HL-60/S4 treated with phorbol 12-myristate 13-acetate at 8.2 ng/mL for 4 days and 3 days (cell line): ENCODE results near the gene JAG2.

Experiments used
- in situ Hi-C: fragments of 300-500 bp; cut with MboI; formaldehyde crosslinking; loops from 2 replicates; pipeline ENCODE4 v1.15.0; 2022; ENCODE audit warnings: low sequenced_read_pairs

The JAG2 gene

DNA sequence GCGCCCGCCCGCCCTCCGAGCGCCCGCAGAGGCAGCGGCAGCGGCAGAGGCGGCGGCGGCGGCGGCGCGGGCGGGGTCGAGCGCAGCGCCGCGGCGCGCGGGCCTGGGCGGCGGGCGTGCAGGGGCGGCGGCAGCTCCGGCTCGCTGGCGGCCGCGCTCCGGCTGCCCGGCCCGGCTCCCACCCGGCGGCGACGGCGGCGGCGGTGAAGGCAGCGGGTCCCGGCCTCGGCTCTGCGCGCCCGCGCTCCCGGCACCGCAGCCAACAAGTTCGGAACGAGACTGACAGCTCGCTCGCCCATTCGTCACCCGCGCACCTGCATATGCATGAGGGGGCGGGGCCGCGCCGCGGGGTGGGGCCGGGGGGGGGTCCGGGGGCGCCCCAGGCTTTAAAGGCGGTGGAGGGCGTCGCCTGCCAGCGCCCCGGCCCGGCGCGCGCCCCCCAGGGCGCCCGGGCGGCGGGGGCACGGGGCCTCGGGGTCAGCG is at the start of gene JAG2:
TSS of gene JAG2 (minus strand) at position 281 of the 483 bp plus-strand sequence. CDS start 356 bp downstream, outside the sequence.
- in situ Hi-C loops, result no loop called here

DNA sequence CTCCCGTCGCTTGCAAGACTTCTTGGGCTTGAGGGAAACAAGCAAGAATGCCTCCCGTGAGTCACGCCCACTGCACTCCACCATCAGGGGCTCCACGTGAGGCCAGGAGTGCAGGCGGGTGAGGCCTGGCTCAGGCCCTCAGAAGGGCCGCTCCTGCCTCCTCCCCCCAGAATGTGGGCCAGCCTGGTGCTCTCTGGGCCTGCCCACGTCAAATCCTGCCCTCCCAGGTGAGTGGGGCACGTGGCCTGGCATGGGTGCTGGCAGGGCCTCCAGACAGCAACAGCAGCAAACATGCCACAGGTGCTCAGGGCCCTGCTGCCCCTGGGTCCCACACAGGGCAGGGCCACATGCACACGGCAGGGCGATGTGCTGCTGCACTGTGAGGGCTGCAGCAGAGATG is 49.2 kb upstream of the JAG2 start:
- in situ Hi-C loops, result no loop called here

DNA sequence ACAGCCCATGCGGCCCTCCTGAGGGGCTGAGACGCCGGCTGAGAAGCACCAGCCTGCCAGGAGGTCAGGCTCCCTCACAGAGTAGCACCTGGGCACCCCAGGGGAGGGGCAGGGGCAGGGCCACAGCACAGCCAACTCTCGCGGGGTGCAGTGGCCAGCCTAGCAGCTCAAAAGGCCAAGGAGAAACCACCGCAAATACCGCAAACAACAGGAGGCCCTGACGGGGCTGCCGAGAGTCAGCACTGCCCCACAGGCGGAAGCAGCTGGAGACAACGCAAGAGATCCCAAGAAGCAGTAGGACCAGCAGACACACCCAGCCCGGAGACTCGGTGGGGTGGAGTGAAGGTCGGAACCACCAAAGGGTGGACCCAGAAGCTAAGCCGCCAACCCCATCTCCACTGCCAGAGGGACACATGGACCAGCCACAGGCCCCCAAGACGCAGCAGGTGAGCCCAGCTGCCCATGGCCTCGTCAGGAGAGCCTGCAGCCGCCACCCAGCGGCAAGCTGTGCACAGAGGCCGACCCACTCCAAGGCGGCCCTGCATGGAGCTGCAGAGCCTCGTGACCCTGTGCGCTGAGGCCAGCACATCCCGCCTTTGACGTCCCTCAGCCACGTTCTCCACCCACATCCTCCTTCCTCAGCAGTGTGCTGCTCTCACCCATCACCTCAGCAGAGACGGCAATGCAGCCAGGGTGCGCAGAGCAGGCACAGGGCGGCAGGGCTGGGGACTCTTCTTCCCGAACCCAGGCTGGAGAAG is 48.1 kb upstream of the JAG2 start:
- in situ Hi-C loops, result no loop called here

GRCh38 chr14:105215602-105216001 is 47.0 kb upstream of the JAG2 start:
- in situ Hi-C loops, result no loop called here

DNA sequence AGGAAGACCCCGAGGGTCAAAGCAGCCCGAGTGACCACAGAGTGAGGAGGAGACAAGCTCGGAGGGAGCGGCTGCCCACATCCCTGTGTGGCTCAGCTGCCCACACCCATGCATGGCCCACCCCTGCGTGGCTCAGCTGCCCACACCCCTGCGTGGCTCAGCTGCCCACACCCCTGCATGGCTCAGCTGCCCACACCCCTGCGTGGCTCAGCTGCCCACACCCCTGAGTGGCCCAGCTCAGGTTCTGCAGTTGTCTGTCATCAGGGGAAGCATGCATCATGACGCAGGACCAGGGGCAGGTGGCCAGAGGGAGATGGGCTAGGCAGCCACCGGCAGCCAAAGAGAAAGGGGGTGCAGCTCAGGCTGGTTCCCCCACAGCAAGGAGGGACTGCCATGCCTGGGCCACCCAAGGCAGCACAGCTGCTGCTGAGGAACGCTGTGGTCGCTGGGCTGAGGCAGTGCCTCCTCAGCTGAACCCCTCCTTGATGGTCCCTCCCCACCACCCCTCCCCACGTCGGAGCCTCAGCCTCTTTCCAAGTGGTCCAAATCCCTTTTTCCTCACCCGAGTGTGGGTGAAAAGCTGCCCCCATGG is 45.8 kb upstream of the JAG2 start:
- in situ Hi-C loops, result no loop called here

DNA sequence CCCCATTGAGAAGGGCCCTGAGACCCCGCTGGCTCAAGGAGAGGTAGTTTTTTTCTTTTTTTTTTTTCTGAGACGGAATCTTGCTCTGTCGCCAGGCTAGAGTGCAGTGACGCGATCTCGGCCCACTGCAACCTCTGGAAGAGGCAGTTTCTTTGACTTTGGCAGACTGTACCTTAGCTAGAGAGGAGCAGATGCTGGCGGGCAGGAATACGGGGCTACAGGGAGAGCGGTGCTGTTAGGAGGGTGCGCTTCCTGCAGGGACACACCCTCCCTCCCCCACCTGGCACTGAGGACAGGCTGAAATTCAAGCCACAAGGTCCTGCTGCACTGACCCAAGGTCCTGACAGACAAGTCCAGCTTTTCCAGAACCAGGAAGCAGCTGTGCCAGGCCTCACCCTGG is 44.8 kb upstream of the JAG2 start:
- in situ Hi-C loops, result no loop called here

DNA sequence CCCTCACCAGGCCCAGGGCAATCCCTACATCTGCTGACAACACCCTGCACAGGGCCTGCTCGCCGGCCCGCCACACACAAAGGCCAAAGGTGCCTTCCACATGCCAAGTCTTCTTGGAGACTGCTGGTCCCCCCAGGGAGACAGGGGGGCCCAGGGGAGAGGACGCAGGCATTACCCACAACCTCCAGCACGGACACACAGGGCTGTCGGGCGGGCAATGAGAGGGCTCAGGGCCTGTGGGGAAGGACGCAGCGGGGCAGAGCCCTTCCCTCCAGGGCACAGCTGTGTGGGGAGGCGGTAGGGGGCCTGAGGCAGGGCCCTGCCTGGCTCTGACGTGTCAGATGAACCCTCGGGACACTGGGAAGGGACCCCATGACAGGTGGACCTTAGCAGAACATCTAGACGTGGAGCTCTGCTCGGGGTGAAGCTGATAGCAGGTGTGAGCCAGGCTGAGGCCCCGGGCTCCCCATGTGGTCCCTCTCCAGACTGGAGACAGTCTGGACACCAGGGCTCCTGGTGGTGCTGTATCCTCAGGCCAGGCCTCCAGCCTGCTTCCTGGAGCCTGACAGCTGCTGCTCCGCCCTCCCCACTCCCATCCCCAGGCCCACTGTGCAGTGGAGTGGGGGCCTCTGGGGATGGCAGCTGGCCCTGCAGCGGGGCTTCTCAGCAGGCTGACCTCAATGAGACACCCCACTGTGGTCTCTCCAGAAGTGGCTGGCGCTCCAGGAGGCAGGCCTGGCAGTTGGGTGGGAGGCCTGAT is 44.1 kb upstream of the JAG2 start:
- in situ Hi-C loops, result no loop called here

DNA sequence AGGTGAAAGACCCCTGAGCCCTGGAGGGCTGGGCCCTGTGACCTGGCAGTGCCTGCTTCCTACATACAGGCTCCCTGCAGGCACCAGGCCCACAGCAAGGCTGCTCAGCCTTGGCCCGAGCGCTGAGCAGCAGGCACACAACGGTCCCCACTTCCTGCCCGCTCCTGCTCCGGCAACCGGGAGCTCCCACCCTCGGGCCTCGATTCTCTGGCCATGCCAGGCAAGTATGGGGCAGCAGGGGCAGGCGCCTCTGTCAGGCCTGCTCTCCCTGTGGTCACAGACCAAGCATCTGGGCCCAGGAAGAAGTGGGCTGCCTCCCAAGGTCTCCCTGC is 43.1 kb upstream of the JAG2 start:
- in situ Hi-C loops, result no loop called here

DNA sequence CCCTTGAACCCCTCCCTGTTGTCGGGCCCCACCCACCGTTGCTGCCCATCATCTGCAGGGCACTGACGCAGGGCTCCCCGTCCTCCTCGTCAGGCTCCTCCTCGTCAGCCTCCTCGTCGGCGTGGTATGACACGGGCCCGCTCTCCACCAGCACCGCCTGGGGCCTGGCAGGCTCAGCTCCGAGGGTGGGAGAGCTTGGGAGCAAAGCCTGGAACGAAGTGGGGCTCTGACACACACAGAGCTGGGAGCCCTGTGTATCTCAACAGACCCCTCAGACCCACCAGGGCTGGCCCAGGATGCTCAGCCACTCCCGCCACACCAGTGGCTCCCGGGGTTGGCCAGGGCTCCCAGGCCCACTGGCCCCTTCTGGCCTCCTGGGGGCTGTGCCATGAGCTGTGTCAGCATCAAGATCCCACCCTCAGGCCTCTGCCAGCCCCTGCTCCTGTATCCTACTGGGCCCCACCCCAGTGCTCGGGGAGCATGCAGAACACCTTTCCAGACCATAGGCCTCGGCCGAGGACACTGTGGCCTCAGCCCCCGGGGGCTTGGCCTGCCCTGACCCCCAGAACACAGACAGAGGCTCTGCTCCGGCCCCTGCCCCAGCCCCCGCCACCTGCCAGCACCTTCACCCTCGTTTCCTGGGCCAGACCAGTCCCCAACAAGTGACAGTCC is 42.6 kb upstream of the JAG2 start:
- in situ Hi-C loops, result no loop called here

GRCh38 chr14:105210266-105211025 is 41.9 kb upstream of the JAG2 start:
- in situ Hi-C loops, result no loop called here

GRCh38 chr14:105209646-105210045 is 41.1 kb upstream of the JAG2 start:
- in situ Hi-C loops, result no loop called here

GRCh38 chr14:105209091-105209490 is 40.5 kb upstream of the JAG2 start:
- in situ Hi-C loops, result no loop called here

DNA sequence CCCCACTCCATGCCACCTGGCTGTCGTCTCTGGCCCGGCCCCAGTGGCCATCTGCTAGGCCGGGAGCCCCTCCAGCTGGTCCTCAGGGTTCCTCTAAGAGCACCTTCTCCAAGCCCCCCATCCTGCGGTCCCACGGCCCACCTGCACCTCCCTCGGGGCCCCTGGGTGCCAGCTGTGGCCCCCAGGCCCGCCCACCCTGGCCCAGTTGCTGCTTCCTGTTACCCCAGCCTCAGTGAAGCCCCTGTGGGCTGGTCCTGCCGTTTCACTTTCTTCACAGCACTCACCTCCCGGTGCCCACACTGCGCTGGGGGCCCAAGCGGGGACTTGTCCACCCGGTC is 40.1 kb upstream of the JAG2 start:
- in situ Hi-C loops, result no loop called here

- in situ Hi-C loops, result no loop called here
Observed at GRCh38 chr14:105207996-105208737, 39.6 kb upstream of the JAG2 start.

GRCh38 chr14:105207460-105207901 is 38.9 kb upstream of the JAG2 start:
- in situ Hi-C loops, result no loop called here

GRCh38 chr14:105206873-105207272 is 38.3 kb upstream of the JAG2 start:
- in situ Hi-C loops, result no loop called here

GRCh38 chr14:105205673-105206208 is 37.2 kb upstream of the JAG2 start:
- in situ Hi-C loops, result no loop called here

- in situ Hi-C loops, result no loop called here
Observed at GRCh38 chr14:105204931-105205672, 36.5 kb upstream of the JAG2 start.
